Dedifferentiated amniotic fluid mesenchymal stem cell (primary cell): ENCODE measurements around the gene HNRNPC.
"Not testable (repeated sequence)": the region's sequence is repeated elsewhere in the genome, so short reads cannot be mapped to it uniquely, and the experiment has no call there.

Experiments
- DNase-seq: peaks from one replicate; pipeline ENCODE4 v3.0.0-alpha.2; 2016; ENCODE audit errors: extremely low spot score

HNRNPC gene

DNA sequence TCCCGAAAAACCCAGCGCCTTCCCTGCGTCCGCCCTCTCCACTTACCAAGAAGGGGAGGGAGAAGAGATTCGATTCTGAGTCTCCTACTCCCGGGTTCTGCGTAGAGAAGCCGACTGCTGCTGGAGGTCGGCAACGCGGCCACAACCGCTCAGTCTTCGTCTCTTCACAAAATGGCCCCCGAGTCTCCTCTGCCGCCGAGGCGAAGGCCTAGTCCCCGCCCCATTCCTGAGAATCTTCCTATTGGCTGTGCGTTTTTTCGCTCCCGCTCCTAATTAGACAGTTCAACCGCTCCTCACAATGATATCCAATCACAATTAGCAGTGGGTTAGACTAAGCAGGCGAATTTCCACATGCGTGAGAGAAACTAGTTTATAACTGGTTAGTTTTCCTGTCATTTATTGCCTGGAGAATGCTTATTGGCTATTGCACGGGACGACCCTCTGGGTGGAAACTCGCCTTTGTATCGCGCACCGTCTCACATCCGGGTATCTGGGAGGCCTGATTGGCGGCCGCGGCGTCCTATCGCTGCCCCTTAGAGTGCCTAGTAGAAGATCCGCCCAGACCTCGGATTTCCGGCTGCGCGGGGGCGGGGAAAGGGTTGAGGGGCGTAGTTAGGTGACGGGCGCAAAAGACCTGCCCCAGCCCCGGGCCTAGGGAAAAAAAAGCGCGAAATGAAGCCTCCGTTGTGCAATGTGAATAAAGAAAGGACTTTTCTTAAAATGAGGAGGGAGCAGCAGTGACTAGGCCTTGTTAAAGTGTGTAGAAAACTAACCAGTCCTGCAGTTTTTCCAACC is at the start of gene HNRNPC:
HNRNPC (minus strand) TSS at position 191 of the 795 bp plus-strand sequence. CDS start 35,249 bp downstream, outside the sequence.
- DNase-seq, result peak; percentile 100

DNA sequence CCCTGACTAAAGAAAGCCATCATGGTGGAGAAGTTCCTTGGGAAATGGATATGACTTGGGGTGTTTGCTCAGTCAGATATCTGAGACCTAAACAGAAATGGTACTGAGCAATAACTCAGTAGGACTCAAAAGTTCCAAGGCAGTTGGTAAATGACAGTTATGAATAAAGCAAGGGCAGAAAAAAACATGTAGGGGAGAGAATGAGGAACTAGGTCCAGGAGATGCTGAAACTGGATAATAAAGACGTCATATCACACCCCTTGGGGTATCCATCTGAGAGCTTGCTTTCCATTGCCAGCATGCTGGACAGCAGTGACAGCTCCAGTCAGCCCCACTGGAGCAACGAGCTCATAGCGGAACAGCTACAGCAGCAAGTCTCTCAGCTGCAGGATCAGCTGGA is 48.2 kb upstream of the HNRNPC start:
- DNase-seq, result no peak

DNA sequence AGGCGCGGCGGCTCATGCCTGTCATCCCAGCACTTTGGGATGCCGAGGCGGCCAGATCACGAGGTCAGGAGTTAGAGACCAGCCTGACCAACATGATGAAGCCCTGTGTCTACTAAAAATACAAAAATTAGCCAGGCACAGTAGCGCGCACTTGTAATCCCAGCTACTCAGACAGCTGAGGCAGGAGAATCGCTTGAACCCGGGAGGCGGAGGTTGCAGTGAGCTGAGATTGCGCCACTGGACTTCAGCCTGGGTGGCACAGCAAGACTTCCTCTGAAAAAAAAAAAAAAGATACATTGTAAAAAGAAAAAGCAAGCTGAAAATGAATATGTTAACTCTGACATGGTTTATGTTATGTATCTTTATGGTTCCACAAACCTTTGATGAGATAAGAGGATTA is 44.3 kb upstream of the HNRNPC start:
- DNase-seq, result no peak

DNA sequence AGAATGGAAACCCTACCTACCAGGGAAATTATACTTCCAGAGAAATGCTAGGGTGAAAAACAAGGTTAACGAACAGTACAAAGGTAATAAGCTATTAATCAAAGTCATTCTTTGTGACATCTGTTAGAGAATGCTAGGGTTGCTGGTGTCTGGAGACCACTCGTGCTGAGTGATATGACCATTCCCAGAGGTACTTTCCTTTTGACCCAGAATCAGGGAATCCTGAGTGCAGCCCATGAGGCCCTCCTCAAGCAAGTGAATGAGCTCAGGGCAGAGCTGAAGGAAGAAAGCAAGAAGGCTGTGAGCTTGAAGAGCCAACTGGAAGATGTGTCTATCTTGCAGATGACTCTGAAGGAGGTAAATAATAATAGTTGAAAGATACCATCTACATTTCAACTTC is 42.4 kb upstream of the HNRNPC start:
- DNase-seq, result no peak

DNA sequence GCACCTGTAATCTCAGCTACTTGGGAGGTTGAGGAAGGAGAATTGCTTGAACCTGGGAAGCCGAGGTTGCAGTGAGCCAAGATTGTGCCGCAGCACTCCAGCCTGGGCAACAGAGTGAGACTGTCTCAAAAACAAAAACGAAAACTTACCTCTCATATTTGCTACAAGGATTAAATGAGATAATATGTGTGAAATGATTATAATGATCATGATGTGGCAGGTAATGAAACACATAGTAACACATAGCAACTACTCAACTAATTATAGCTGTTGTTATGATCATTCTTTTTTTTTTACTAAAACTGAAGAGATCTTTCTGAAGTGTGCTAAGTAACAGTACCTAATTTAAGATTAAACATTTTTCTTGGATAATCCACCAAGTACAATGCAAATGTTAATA is 40.7 kb upstream of the HNRNPC start:
- no peak for DNase-seq

DNA sequence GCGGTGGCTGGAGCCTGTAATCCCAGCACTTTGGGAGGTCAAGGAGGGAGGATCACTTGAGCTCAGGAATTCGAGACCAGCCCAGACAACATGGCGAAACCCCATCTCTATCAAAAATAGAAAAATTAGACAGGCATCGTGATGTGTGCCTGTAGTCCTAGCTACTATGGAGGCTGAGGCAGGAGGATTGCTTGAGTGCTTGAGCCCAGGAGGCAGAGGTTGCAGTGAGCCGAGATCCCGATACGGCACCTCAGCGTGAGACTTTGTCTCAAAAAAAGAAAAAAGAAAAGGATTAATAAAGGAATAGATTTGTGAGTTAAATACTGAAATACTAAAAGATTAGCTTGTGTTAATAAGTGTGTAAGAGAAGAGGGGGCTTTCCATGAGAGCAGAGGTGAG is 40.0 kb upstream of the HNRNPC start:
- DNase-seq, result no peak

DNA sequence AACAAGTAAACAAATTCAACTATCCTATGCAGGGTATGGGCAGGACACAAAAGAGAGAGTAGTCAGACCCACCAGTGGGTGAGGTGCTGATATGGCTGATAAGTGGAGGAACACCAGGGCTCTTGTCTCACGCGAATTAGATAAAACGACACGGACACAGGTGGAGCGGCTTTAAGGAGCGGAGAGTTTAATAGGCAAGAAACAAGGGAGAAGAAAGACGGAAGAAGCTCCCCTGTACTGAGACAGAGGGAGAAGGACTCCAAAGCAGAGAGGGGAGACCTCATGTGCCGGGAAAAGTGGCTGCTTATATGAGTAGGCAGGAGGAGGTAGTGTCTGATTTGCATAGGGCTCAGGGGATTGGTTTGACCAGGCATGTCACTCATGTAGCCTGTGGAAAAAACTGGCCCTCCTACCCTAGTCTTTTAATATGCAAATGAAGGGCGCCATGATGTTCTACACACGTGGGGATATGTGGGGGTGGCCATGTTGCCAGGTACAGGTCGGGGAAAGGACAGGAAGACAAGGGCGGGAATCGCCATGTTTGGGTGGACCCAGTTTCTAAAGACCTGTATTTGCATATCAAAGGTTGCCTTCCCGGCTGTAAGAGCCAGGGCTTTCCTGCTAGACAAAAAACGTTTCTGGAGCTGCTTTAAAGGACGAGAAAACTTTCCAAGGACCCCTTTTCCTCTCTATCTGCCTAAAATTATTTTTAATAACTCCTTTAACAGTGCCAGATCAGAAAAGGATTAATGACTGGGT is 39.4 kb upstream of the HNRNPC start:
- DNase-seq, result peak; percentile 17

DNA sequence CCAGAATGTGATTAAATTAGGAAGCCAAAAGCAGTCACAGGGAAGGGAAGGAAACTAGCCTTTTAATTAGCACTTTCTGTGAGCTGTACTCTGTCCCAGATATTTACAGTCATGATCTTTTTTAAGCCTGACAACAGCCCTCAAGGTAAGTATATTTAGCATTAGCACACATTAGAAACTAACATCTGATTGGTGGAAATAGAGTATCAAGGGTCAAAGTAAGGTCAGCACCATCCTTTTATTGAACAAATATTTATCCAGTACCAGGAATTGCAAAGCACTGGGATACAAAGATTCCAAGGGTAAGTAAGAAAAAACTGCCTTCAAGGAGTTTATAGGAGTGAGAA is 38.9 kb upstream of the HNRNPC start:
- no peak for DNase-seq

DNA sequence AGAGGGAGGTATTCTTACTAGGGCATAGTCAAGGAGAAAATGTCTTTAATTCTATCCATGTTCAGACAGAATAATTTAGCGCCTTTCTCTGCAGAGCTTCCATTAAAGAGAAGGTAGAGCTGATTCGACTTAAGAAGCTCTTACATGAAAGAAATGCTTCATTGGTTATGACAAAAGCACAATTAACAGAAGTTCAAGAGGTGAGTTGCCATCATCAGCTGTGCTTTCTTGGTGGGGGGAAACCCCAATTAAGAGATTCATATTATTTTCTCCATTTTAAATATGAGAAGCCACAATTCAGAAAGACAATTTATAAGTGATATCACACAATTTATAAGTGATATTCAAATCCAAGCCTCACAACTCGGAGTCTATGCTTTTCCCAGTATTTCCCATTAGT is 38.4 kb upstream of the HNRNPC start:
- no peak for DNase-seq

DNA sequence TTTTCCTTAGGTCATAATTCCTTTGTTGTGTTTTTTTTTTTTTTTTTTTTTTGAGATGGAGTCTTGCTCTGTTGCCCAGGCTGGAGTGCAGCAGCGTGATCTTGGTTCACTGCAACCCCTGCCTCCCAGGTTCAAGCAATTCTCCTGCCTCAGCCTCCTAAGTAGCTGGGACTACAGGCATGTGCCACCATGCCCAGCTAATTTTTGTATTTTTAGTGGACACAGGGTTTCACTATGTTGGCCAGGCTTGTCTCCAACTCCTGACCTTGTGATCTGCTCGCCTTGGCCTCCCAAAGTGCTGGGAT is 33.5 kb upstream of the HNRNPC start:
- DNase-seq, result not testable (repeated sequence)

DNA sequence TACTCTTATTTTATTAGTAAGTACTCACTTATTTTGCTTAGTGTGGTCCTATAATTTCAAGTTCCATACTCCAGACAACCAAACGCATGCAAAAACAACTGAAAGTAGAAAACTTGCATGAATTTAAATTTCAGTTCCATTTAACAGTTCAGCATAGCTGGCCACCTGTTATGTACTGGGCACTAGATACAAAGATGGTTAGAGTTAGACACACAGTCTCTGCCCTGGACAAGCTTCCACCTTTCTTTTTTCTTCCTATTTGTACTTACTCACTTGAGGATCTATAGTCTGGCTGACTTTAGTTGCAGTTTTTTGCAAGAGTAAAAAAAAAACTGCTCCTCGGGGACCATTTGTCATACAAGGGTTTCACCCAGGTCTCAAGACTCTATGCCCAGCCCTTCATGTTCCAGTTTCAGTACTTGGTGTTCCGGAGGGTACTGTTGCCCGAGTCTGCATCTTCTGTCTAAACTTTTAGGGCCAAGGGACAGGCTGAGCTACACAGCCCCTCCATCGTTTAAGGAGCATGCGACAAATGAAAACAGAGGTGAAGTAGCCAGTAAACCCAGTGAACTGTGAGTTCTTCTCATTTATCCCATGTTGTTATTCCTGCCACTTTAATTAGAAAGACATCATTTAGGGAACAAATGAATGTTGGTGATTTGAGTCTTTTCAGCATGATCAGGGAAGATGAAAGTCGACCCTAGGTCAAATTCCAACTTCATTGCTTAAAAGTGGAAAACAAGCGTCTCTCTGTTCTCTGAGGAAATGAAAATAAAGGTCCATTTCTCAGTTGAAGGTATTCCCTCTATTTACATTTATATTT is 33.0 kb upstream of the HNRNPC start:
- DNase-seq, result no peak

DNA sequence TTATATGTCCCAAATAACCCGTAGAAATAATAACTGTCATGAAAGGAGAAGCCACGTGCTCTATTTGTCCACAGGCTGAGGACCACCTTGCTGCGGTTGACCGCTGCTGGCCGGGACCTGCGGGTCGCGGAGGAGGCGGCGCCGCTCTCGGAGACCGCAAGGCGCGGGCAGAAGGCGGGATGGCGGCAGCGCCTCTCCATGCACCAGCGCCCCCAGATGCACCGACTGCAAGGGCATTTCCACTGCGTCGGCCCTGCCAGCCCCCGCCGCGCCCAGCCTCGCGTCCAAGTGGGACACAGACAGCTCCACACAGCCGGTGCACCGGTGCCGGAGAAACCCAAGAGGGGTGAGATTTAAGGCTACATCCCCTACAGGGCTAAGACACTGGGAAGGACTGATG is 31.6 kb upstream of the HNRNPC start:
- no peak for DNase-seq

DNA sequence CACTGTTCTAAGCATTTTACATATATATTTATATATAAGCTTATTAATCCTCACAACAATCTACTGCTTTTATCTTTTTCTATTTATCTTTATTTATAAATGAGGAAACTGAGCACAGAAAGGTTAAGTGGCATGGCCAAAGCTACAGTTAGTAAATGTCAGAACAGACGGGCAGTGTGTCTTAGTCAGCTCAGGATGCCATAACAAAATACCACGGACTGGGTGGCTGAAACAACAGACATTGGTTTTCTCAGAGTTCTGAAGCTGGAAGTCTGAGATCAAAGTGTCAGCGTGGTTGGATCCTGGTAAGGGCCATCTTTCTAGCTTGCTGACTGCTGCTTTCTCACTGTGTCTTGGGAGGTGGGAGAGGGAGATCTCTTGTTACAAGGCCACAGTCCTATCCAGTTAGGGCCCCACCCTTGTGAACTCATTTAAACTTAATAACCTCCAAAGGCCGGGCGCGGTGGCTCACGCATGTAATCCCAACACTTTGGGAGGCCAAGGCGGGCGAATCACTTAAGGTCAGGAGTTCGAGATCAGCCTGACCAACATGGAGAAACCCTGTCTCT is 30.4 kb upstream of the HNRNPC start:
- DNase-seq, result no peak

DNA sequence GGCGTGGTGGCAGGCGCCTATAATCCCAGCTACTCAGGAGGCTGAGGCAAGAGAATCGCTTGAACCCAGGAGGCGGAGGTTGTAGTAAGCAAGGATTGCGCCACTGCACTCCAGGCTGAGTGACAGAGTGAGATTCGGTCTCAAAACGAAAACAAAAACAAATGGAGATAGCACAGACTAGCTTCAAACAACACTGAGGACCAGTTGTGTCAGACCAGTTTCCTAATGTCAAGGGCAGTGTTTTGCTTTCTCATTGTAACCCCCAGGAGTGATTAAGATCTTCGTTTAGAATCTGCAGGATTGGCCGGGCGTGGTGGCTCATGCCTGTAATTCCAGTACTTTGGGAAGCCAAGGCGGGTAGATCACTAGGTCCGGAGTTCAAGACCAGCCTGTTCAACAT is 29.1 kb upstream of the HNRNPC start:
- DNase-seq, result no peak

DNA sequence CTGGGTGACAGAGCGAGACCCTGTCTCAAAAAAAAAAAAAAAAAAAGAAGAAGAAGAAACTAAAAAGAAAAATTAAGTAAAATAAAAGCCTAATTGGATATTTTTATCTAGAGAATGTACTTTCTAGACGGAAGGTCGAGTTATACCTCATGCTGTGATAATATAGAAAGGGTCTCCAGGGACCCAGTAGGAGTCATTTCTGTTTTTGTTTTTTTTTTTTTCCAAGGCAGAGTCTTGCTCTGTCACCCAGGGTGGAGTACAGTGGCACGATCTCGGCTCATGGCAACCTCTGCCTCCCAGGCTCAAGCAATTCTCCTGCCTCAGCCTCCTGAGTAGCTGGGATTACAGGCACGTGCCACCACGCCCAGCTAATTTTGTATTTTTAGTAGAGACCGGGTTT is 24.8 kb upstream of the HNRNPC start:
- DNase-seq, result not testable (repeated sequence)

DNA sequence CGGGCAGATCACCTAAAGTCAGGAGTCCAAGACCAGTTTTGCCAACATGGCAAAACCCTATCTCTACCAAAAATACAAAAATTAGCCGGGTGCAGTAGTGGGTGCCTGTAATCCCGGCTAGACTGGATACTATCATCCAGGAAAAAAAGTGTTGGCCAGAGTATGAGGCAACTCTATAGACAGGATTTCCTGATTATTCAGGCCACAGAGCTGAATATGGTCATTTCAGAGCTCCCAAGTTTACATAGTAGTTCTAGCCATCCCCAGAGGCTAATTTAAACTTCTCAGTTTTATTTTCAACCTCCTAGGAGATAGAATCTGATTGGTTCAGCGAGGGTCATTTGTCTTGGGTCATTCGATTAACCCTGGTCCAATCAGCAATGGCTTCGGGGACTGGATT is 17.9 kb upstream of the HNRNPC start:
- no peak for DNase-seq

DNA sequence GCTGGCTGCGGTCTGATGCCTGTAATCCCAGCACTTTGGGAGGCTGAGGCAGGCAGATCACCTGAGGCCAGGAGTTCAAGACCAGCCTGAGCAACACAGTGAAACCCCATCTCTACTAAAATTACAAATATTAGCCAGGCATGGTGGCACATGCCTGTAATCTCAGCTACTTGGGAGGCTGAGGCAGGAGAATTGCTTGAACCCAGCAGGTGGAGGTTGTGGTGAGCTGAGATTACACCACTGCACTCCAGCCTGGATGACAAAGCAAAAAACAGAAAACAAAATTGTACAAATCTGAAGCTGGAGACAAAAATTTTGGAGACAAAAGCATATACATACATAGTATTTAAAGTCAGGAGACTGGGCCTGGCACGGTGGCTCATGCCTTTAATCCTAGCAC is 17.3 kb upstream of the HNRNPC start:
- DNase-seq, result not testable (repeated sequence)

DNA sequence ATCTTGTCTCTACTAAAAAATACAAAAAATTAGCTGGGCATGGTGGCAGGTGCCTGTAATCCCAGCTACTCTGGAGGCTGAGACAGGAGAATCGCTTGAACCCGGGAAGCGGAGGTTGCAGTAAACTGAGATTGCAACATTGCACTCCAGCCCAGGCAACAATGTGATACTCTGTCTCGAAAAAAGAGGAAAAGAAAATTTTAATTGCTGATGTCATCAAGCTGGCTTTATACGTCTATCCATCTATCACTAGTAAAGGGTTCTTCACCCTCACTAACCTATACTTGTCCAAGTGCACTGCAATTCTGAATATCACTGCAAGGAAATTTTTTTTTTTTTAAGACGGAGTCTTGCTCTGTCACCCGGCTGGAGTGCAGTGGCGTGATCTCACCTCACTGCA is 12.7 kb upstream of the HNRNPC start:
- not testable (repeated sequence) for DNase-seq

DNA sequence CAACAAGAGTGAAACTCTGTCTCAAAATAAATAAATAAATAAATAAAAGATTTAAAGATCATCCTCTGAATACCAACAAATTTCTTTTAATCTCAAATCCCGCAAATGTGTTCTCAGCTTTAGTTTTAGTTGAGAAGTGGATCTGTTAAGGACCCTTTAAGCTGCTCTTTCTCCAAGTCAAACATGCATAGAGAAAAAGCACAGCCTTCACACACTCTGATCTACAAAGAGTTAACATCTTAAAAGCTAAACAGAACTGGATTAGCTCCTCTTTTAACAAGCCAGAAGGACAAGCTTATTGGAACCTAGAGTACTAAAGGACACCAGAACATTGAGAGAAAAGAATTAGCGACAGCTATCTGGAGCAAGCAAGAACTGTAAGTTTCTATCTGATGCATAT is 10.5 kb upstream of the HNRNPC start, which contains the start of gene RPGRIP1:
RPGRIP1 (plus strand) TSS at position 301 of the 400 bp plus-strand sequence. CDS start 7,894 bp downstream, outside the sequence.
- DNase-seq, result no peak

DNA sequence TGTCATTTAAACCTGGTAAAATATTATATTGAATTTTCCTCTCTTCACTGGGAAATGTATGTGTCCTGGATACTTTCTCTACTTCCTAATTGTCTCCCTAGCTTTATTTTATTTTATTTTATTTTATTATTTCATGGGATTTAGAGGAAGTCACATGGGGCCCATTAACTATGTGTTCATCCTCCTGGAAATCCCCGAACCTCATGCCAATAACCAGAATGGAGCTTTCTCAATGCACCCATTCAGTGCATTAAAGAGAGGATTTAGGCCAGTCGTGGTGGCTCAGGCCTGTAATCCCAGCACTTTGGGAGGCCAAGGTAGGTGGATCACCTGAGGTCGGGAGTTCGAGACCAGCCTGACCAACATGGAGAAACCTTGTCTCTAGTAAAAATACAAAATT is 9.4 kb upstream of the HNRNPC start:
- no peak for DNase-seq

DNA sequence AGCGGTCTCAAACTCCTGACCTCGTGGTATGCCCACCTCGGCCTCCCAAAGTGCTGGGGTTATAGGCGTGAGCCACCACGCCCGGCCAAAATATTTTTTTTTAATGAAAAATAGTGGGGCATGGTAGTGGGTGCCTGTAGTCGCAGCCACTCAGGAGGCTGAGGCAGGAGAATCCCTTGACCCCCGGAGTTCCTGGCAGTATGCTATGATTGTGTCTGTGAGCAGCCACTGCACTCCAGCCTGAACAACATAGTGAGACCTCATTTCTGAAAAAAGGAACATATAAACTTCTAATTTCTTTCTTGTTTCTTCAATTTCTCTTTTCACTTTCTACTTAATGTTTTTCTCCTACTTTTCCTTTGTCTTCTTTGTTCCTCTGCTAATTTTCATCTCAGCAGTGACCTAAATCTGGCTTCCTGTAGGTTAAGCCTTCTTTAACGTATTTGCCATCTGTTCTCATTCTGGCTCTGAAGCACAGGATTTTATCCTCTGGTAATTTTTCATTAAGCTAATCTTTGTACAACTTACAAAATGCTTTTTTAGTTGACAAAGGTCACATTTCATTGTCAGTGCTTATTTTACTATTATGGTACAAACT is 6.1 kb upstream of the HNRNPC start:
- no peak for DNase-seq

DNA sequence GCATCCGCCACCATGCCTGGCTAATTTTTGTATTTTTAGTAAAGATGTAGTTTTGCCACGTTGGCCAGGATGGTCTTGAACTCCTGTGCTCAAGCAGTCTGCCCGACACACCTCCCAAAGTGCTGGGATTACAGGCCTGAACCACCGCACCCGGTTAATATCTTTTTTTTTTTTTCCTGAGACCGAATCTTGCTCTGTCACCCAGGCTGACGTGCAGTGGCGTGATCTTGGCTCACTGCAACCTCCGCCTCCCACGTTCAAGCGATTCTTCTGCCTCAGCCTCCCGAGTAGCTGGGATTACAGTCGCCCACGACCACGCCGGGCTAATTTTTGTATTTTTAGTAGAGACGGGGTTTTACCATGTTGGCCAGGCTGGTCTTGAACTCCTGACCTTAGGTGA is 3.4 kb upstream of the HNRNPC start:
- DNase-seq, result not testable (repeated sequence)
